Stimulated activated CD4-positive, alpha-beta T cell treated with anti-CD3 and anti-CD28 coated beads, Interleukin-1b, Interleukin-23, amount 100 ng/mL, for 4 hours (primary cell): ENCODE results near the gene AKR1E2.

Source experiments
- DNase-seq, 2 donors: peaks; one replicate each; pipeline ENCODE4 v3.0.0-alpha.2; 2020; ENCODE audit warnings: low read depth in 2 of 2

AKR1E2 gene

DNA sequence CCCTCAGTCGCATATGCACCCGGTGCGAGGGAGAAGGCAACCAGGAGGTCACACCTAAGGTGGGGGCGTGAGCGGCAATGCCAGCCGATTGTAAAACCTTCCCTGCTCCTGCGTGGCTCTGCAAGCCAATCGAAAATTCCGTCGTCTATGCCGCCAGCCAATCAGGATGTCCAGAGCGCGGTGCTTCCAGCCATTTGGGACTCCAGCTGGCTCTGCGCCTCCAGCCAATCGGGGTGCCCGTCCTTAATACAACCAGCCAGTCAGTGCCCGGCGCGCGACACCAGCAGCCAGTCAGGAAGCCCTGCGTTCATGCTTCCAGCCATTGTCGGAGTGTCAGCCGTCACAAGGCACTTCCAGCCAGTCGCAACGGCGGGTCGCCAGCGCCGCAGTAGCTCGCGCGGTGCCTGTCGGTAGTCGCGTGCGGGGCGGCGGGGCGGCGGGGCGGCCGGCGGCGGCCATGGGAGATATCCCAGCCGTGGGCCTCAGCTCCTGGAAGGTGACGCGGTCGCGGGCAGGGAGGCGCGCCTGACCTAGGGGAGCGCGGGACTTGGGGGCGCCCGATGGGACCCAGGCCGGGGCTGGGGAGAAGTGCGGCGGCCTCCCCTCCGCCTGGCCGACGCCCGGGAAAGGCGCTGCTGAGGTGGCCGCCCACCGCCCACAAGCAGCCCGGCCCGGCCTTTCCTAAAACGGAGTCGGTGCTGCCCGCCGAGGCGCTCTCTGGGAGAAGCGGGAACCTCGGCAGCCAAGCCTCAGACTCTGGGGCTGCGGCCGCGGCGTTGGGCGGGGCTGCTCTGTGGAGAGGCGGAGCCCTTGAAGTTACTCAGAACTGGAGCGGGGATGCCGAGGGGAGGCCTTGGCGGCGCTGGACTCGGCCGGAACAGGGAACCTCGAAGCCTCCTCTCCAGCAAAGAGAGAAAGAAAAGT, at the start of gene AKR1E2:
TSS of gene AKR1E2 (plus strand) at position 340 of the 924 bp plus-strand sequence. CDS start at position 458, 118 bp downstream.
- DNase-seq, result peak; percentile 59 to 76

DNA sequence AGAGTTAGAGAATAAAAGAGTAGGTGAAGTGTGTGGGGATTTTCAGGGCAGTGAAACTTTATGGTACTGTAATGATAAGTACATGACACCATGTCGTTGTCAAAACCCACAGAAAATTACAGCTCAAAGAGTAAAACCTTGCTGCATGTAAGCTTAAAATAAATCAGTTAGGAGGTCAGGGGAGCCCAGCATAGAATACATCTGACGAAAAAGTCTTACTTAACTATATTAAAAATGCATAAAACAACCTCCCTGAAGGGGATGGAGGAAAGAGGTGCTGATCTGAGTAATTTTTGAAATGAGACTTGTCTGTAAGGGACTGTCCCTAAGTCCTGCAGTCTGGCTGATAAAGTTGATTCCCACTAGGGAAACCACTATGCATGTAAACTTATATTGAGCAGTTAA, 49.8 kb upstream of the AKR1E2 start:
- no peak for DNase-seq

DNA sequence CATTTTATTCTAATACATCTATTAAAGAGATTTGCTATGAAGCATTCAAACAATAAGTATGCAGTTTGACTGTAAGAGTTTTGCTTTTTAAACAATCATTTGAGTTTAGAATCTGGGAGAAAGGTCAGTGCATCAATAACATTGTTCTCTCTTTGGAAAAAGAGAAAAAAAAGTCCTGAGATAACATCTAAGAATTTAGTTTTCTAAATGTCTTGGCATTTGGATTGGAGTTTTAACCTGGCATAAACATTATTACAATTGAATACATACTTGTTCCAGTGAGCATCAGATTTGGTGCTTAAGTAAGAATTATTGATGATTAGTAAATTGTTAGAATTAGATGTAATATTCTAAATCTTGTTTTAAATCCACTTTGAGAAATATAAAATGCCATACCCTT, 47.2 kb upstream of the AKR1E2 start:
- no peak for DNase-seq

DNA sequence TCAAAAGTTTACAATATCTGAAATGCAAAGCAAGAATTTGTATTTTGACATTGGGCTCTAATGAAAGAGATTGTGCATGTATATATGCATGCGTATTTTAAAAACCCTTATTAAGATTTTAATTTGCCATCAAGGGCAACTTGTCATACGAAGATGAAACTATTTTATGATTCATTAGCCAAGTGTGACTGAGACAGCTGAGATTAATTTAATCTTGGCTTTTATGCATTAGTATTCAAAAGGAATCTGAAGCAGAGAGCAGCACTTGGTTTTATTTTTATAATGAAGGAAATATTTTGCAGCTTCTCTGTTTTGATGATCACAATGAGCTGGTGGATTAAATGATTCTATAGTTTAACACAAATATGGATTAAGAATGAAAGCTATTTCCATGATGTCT, 45.9 kb upstream of the AKR1E2 start:
- no peak for DNase-seq

DNA sequence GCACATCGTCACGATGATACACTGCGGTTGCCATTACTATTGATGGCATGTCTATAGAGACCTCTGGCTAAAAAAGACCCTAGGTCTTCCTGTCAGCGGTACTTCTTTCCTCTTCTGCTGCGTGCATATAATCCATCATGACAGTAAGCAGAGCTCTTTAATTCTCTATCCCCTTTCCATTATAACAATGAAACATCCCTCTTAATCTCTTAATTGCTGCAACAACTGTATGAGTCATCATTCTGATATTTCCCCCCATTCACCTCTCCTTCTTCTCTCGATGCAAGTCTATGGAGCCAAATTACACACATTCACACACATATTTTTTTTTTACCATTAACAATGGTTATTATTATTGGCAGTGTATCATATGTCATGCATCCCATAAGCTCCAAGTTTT, 45.2 kb upstream of the AKR1E2 start:
- no peak for DNase-seq

DNA sequence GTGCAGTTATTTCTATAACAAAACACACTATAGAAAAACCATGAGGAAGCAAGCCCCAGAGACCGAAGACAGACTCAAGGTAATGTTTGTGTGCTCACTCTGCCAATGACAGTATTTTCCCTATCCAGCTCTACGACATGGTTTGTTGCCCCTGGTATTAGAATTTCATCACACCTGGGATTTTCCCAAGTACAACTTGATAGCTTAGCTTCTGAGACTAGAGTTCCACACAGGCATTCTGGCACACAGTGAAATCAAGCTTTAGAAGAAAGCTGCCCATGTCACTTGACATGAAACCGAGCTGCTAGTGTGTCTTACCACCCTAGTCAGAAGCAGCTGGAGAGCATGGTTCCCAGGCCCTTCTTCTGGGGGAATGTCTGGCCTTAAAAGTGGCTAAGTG, 44.1 kb upstream of the AKR1E2 start:
- DNase-seq, result no peak

DNA sequence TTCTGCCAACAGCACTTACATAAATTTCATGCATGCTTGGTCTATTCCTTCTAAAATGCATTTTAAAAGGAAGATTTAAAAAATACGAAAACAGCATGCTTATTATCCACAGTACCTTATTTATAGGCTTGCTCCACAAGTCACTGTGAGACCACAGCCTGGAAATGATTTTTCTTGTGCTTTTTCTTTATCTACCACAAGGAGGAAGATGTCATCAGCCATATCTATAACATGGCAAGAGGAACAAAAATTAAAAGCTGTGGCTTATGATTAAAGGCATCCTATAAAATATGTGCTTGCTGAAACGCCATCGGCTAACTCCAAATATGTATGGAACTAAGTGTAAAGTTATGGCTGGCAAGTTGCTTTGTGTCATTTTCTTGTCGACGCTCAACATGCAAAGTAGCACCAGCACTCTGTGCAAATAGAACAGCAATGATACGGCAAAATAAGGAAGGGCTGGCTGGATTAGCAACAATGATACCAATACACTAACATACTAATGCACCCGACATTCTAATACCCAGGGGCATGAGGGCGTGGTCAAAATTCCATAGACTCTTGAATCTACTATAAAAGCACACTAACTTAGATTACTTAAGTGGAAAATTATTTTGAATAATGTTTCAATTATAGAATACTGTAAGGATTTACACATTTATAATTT, 41.2 kb upstream of the AKR1E2 start:
- DNase-seq, result no peak

DNA sequence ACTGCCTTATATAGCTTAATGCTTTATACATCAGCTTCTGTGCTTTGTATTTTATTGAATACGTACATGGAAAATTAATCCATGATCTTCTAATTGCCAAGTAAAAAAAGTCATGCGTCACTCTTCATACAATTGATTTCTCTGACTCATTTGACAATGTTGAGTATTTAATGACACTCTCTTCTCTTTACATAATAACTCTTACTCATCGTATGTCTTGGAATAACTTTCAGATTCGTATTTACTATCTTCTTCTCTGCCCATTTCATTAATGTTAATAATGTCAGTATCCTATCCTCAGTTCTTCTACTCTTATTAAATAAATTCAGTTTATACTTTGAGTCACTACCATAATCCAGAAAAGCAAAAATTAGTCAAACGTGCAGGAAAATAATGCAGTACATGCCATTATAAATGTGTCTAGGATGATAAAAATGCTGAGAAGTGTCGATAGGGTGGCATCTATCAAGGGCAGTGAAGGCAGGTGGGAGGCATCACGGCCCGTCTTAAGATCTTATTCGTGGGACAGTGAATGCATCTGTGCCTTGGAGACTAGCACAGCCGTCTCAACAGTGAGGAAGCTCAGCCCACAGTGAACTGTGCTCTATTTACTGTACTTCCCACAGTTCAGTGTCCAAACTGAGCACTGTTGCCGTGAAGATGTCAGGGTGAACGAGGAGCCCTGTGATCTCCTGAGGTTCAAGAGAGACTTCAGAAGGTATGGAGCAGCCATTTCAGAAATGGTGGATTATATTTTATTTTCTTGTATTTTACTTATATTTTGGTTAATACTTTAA, 39.8 kb upstream of the AKR1E2 start:
- DNase-seq, result no peak

DNA sequence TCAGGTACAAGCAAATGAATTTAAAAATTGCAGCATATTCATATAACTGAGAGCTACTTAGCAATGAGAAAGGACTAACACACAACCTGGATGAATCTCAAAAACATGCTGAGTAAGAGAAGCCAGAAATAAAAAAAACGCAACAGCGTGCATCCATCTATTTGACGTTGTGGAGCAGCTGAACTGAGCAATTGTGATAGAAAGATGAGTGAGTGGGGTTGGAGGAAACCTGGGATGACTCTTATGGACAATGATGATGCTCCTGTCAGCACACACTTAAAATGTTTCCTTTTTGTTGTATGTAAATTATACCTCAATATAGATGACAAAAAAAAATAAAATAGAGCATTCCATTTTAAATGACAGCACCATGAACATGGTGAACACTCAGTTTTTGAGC, 36.0 kb upstream of the AKR1E2 start:
- no peak for DNase-seq

DNA sequence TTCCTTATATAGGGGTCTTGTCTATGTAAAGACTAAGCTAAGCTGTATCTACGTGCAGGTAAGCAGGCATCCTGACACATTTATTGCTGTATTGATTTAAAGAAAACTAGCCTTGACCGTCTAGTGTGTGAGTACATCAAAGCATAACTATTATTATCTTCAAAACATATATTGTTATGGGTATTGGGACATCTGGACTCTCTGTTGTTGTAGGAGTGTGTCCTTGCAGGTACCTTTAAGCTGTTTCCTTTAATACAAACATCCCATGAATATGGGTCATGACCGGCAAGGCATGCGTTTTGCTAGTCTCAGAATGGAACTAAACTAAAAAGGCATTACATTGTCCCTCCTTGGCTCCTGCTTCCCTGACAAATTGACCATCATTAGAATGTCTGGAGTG, 35.1 kb upstream of the AKR1E2 start:
- DNase-seq, result no peak

DNA sequence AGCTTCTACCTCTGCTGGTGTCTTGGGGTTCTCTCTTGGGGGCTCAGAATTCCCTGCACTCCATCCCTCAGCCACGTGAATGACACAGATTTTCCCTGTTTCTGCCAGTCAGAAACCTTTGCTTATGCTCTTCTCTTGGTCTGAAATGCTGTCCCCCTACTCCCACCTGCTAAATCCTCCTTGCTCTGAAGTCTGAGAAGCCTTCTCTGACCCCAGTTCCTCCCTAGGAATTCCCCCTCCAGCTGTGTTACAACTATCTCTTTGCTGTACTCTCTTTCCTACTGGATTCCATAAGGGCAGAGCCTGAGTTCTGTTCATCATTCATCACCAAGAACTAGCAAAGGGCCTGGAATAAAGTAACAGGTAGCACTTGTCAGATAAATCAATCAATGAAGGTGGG, 33.6 kb upstream of the AKR1E2 start:
- no peak for DNase-seq

DNA sequence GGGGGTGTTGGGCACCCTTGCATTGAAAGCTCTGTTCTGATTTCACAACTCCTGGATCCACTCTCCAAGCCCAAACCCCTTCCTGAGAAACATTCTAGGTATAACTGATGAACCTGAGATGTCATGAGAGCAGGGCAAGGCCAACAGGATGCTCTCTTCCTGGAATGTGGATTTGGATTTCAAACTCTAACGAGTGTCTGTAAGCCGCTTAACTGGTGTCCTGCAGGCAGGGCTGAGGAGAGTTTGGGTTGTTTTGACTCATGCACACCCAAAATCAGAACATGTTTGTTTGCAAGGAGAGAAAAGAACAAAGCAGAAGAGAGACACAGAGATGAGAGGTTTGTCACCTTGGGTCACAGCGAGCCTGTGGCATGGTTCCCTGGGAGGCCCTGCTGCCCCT, 24.6 kb upstream of the AKR1E2 start:
- DNase-seq, result no peak

DNA sequence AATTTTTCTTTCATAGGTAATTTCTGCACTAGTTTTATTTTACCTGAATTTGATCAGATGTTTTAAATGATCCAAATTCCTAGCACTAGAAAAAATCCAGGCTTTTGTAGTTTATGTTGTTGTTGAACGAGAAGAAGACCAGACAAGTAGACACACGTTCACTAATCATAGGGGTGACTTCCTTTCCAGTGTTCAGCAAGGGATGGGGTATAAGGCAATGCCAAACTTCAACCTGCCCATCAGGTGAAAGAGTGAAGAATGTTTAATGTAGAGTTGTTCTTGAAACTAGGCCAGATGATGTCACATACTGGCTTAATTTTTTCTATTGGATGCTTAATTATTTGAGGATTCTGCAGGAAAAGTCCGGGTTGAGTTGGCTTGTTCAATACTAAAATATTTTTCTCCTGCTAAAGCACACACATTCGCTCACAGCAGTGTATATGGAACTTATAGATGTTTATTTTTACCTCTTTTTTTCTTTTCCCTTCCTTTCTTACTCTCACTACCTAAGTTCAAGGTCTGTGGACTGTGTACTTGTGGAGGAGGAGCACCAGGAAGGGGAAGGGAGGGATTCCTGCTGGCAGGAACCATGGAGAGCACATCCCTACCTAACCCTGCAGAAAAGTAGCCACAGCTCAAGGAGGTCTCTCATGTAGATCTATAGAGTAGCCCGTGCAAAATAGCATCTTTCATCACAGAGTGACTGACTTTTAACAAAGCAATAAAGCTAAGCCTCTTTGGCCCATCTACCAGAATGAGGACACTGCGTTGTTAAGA, 23.1 kb upstream of the AKR1E2 start:
- no peak for DNase-seq

DNA sequence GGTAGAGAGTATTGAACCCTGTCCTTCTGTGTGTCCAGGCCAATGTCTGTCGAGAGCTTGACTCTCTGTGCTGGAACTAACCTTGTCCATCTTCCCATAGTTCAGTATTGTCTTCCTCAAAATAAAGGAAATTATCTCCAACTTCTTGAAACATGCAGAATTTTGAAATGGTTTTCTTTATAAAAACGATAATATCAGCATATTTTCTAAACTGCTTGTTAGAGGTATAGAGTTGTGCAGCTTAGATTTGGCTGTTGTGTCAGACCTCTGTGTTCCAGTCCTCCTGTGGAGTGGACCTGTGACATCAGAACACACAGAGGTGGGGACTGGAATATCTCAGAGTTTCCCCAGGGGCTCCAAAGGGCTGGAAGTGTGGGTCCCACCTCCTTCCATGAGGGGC, 22.2 kb upstream of the AKR1E2 start:
- no peak for DNase-seq

DNA sequence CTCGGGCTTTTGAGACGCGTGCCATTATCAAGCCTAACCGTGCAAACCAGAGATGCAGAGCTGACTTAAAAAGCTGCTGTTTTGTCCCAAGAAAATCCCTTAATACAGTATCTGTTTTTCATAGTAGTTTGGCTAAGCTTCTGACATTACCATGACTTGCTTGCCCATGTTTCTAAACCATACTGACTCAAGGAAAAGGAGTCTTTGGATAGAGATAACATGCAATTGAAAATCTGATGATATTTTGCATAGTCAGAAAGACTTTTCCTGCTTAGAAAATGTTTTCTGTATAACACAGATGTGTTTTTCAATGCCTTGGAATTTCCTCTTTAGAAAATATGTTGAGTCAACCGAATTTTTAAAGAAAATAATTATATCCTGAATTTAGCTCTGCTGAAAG, 21.5 kb upstream of the AKR1E2 start:
- DNase-seq, result no peak

DNA sequence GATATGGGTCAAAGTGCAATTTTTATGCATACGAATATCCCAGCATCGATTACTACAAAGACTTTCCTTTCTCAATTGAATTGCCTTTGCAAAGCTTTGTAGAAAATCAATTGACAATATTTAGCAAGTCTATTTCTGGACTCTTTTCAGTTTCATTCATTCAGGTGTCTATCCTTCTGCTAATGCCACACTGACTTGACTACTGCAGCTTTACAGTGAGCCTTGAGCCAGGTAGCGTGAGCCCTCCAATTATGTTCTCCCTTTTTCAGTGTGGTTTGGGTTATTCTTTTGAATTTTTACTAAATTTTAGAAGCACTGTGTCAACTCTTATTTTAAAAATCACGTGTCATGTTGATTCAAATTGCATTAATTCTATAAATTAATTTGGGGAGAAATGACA, 19.5 kb upstream of the AKR1E2 start:
- no peak for DNase-seq

DNA sequence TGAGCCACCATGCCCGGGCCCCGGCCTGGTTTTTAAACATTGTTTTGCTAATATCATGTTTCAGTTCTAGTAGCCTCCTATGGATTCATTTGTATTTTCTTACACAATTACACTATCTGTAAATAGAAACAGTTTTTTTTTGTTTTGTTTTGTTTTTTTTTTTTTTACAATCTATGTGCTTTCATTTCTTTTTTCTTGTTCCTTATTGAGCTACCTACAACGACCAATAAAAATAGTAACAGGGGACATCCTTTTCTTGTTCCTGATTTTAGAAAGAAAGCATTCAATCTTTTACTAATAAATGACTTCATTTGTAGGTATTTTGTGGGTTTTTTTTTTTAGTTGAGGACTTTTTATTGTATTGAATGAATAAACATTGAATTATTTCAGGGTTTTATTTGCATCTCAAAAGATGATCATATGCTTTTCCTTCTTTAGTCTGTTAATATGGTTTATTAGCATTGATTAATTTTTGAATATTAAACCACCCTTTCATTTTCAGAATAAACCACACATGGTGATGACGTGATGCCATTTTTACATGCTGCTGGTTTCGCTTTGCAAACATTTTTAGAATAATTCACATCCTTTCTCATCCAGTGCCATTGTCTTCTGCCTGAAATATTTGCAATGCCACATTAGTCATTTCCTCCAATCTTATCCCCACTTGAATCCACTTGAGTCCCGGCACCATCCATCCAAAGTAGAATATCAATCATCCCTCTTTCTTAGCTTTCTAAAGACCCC, 18.1 kb upstream of the AKR1E2 start:
- DNase-seq, result no peak

DNA sequence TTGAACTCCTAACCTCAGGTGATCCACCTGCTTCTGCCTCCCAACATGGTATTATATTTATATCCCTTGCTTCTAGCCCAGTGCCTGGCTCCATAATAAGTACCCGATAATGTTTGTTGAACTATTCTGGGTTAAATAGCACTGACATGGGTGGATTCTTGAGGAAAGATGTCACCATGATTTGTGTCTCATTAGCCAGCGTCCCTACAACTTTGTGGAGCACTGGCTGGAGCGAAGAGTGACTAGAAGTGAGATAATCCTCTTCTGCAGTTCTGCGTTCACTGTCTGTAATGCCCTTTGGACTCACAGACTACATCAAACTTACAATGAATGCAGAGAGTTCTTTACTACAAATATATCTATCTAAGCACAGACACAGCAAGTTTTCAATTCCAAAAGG, 16.9 kb upstream of the AKR1E2 start:
- no peak for DNase-seq

DNA sequence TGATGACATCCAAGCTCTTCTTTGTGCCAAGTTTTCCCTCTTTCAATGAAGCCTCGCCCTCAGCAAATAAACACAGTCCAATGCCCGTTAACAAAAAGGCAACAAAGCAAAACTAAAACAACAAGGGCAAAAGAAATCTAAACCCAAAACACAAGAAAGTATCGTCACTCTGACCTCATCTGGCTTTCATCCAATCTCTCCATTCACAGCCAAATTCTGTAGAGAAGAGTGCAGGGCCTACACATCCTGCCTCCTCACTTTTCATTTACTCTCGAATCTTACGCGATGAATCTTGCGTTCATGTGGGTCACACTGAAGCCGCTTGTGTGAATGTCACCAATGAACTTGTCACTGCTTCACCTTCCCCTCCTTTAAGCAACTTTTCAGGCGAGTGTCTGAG, 15.9 kb upstream of the AKR1E2 start:
- DNase-seq, result no peak

DNA sequence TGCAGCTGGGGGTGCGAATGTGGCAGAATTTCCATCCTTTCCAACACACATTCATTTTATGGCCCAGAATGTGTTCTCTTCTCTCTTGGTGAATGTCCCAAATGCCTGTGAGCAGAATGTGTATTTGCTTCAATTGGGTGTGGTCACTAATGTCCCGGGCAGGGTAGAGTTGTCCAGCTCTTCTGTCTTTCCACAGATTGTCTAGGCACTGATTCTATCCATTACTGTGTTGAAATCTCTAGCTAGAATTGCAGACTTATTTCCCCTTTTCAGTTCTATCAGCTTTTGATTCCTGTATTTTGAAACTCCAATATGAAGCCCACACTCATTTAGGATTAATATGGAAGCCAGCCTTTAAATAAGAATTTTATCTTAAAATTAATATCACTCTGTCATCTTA, 14.0 kb upstream of the AKR1E2 start:
- no peak for DNase-seq

DNA sequence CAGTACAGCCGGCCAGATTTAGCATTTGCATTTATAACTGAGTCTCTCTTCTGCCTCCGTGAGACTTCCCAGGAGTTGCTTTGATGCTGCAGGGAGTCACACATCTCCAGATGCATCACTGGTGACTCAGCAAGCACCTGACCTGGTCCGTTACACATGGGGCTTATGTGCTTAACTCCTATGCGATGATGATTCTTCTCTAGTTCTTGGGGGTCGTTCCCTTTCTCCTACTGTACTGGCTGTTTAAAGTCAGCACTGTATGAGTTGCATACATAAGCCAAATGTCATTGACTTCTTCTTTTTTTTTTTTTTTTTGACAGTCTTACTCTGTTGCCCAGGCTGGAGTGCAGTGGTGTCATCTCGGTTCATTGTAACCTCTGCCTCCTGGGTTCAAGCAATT, 13.0 kb upstream of the AKR1E2 start:
- DNase-seq, result no peak
